Vagina (tissue), 2 donors: ENCODE results near the gene KCNS1.

Experiments used
- POLR2A ChIP-seq, 2 donors: fragments of 450-650 bp; IDR thresholded peaks; one replicate each; pipeline ENCODE4 v1.6.1; 2017; ENCODE audit warnings: antibody characterized with exemption in 2 of 2, mild to moderate bottlenecking in 2 of 2, moderate library complexity in 2 of 2
- TF ChIP-seq, protein P1 (sequence below), 3 experiments: fragments of 450-650 bp in 2 of 3; fragments of 200-600 bp in 1 of 3; sonication (generic) in 1 of 3; IDR thresholded peaks; one replicate each; pipeline ENCODE4 v1.5.1; 2017 to 2019; ENCODE audit warnings: antibody characterized with exemption in 3 of 3, mild to moderate bottlenecking in 2 of 3, moderate library complexity in 2 of 3

DNA sequence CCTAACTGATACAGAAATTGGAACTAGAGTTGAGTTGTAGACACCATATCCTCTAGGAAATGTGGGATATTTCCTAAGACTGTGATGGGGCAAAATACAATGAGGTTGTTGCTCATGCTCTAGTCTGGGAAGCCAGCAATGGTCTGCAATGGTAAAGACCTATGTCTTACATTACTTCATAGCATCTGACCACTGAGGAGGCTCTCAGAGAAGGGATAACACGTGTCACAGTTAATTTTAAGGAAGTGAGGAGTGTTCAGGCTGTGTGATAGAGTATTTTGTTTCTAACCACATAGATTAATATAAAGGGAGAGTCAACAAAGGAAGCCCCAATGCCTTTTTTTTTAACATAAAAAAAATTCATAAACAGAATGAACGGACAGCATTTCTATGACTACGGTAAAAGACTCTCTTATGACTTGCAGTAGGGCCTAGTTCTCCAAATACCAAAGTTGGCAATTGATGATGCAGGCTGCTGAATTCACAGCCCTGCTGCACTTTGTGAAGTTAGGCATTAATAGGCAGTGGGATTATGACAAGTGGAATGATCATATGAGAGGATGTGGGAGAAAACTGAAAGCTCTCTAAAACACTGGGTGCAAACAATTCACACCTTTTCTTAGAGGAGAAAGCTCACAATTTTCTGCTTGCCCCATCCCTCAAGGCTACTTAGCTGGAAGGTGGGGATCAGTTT, 13.7 kb downstream of the KCNS1 start:
- TF ChIP-seq, protein P1, sequence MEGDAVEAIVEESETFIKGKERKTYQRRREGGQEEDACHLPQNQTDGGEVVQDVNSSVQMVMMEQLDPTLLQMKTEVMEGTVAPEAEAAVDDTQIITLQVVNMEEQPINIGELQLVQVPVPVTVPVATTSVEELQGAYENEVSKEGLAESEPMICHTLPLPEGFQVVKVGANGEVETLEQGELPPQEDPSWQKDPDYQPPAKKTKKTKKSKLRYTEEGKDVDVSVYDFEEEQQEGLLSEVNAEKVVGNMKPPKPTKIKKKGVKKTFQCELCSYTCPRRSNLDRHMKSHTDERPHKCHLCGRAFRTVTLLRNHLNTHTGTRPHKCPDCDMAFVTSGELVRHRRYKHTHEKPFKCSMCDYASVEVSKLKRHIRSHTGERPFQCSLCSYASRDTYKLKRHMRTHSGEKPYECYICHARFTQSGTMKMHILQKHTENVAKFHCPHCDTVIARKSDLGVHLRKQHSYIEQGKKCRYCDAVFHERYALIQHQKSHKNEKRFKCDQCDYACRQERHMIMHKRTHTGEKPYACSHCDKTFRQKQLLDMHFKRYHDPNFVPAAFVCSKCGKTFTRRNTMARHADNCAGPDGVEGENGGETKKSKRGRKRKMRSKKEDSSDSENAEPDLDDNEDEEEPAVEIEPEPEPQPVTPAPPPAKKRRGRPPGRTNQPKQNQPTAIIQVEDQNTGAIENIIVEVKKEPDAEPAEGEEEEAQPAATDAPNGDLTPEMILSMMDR (IDR thresholded peaks at IDR 0.05) = no peak
- no peak for TF ChIP-seq POLR2A (IDR thresholded peaks at IDR 0.05)
